GM12874 (cell line): ENCODE results near the gene MBNL1.

Source experiments
- TF ChIP-seq, protein P1 (sequence below): IDR thresholded peaks from 2 replicates; pipeline ENCODE4 v1.5.1; 2011; ENCODE audit warnings: low read depth, mild to moderate bottlenecking, control low read depth, low read length, moderate library complexity; ENCODE audit not compliant: insufficient read depth

MBNL1 gene

DNA sequence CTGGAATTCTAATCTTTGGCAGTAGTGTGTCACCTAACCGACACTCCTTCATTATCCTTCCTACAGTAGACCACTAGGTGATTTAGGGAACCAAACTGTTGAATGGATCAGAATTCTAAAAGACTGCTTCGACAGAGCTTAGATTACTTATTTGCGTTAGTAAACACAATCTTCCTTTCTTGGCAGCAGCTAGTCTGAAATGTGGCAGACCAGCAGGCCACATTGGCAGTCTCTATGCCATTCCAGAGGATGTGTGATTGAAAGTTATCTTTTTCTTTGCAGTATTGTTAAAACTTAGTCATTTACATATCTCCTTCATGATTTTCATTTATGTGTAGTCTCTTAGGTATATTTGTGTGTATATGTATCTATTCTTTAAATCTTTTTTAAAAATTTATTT, 23.6 kb downstream of the MBNL1 start:
- TF ChIP-seq, protein P1, sequence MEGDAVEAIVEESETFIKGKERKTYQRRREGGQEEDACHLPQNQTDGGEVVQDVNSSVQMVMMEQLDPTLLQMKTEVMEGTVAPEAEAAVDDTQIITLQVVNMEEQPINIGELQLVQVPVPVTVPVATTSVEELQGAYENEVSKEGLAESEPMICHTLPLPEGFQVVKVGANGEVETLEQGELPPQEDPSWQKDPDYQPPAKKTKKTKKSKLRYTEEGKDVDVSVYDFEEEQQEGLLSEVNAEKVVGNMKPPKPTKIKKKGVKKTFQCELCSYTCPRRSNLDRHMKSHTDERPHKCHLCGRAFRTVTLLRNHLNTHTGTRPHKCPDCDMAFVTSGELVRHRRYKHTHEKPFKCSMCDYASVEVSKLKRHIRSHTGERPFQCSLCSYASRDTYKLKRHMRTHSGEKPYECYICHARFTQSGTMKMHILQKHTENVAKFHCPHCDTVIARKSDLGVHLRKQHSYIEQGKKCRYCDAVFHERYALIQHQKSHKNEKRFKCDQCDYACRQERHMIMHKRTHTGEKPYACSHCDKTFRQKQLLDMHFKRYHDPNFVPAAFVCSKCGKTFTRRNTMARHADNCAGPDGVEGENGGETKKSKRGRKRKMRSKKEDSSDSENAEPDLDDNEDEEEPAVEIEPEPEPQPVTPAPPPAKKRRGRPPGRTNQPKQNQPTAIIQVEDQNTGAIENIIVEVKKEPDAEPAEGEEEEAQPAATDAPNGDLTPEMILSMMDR: no peak

GRCh38 chr3:152293347-152294006, 24.7 kb downstream of the MBNL1 start:
- TF ChIP-seq, protein P1: no peak

DNA sequence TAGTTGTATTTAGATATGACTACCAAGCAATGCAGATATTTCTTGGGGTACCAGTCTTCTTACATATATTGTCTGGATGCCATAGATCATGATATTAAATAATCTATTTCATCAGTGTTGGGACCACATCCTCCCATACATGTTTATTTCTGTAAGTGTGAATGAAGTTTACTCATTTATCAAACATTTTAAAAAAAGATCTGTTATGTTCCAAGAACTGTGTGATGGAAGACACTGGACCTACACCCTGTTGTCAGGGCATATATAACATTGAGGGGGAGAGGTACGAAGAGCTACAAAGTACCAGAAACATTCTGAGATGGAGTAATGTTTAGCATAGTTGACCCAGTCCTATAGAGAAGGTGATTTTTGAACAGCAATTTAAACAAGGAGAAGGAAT, 26.6 kb downstream of the MBNL1 start:
- TF ChIP-seq, protein P1: no peak

DNA sequence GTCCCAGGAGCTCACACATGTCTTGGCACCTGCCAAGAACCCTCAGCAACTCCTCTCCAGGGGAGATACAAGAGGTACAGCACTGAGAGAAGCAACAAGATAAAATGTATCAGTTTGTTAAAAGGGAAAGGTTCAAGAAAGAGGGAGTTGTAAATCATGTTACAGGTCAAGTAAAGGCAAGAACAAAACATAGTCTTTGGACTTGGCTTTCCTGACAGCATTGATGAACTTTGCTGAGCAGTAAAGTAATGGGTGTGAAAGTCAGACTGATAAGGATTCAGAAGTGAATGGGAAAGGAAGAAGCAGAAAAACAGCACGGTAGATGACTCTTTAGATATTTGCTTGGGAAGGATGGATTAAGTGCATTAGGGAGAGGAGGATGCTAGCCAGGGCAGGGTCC, 27.1 kb downstream of the MBNL1 start:
- TF ChIP-seq, protein P1: no peak

DNA sequence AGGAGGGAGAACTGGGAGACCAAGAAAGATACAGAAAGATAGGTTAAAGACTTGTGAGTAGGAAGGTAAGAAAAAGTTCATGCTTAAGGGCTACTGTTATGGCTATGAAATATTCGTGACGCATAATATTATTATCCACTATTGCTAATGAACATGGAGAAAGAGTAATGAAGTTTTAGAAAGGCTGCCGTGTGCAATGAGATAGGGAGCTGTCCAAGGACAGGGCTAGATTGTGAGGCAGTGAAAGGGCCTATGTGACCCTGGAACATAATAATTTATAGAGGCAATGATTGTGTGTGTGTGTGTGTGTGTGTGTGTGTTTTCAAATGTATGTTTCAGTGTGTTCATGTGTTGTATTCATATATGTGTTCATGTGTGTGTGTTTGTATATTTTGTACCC, 27.7 kb downstream of the MBNL1 start:
- TF ChIP-seq, protein P1: no peak

GRCh38 chr3:152296971-152297370, 28.2 kb downstream of the MBNL1 start:
- TF ChIP-seq, protein P1: no peak

DNA sequence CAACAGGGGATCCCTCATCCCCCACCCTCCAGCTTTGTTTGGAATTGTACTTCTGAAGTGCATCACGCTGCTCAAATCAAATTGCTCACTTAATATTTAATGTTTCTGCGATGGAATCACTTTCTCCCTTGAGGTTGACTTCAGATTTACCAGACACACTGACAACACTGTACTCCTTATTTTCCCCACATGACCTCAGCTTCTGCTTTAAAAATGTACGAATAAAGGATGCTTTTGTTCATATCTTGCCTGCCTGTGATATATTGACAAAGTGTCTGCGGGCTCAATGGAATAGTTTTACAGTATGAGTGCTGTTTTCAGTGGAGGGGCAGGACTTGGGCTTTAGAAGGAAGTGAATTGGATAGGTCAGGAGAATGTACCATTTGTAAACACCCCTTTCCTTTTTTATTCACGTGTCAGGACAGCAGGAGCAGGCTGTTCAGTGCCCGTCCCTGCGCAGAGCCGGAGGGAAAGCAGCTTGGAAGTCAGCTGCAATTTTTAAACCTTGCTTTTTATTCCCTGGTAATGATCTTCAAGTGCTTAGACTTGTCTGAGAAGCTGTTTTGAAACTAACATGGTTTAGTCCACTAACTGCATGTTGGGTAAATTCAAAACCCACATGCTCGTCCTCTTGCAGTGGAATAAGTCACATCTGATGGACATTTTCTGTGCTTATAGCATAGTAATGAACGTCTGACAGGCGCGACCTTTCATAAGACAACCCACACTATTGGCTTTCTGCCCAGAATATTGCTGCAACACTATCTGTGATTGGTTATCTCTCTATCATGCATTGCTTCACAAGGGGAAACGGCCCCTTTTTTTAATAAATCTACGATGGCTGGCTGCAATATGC, 29.9 kb downstream of the MBNL1 start:
- TF ChIP-seq, protein P1: no peak
